GM12864 (cell line): ENCODE measurements around the gene SMYD3.
A peak's percentile ranks its signal among the peaks of the same experiment; 100 is the strongest.

Experiments
- DNase-seq: peaks from one replicate; pipeline ENCODE4 v3.0.0-alpha.2; 2011; ENCODE audit warnings: low read depth
- H3K4me3 ChIP-seq: 2 replicates; pipeline ENCODE4 v1.5.1; 2011; ENCODE audit warnings: mild to moderate bottlenecking, low read depth, low read length, control low read depth
- CTCF ChIP-seq: IDR thresholded peaks from 2 replicates; pipeline ENCODE4 v1.5.1; 2011; ENCODE audit warnings: low read depth, mild to moderate bottlenecking, moderate library complexity, low read length, control low read depth, inconsistent platforms; ENCODE audit errors: missing control alignments

The SMYD3 gene

GRCh38 chr1:245958016-245958415 is 549.1 kb downstream of the SMYD3 start:
- no peak for DNase-seq
- no peak for TF ChIP-seq CTCF
- H3K4me3 ChIP-seq = no peak overlapping the region

- no peak for DNase-seq
- no peak overlapping the region for H3K4me3 ChIP-seq
- TF ChIP-seq CTCF = no peak
Observed at GRCh38 chr1:245957427-245957826, 549.7 kb downstream of the SMYD3 start.

GRCh38 chr1:245956225-245956624 is 550.9 kb downstream of the SMYD3 start:
- TF ChIP-seq CTCF = no peak
- H3K4me3 ChIP-seq = no peak overlapping the region
- no peak for DNase-seq

GRCh38 chr1:245953876-245954660 is 553.0 kb downstream of the SMYD3 start:
- TF ChIP-seq CTCF = no peak
- DNase-seq = no peak
- peak overlapping the region; percentile 39 for H3K4me3 ChIP-seq

GRCh38 chr1:245952383-245953026 is 554.6 kb downstream of the SMYD3 start:
- DNase-seq = no peak
- H3K4me3 ChIP-seq = peak overlapping the region; percentile 14; the same call in 1 of the 2 replicates

GRCh38 chr1:245948786-245949185 is 558.3 kb downstream of the SMYD3 start:
- TF ChIP-seq CTCF = no peak
- H3K4me3 ChIP-seq = no peak overlapping the region
- no peak for DNase-seq

More at GRCh38 chr1:245952383-245953026, 554.6 kb downstream of the SMYD3 start:
- TF ChIP-seq CTCF = no peak
